ENCODE results near the gene TMEM184A. TPM values are rescaled to one million over a fixed set of nuclear protein-coding genes. Genes with fewer than 3 reads are reported as not detected.

Gene TMEM184A
- total and polyA plus RNA-seq, 10 of the 15 experiments (the other 5 are each of a cell fraction or from before 2014, with no cell fraction given): 0.04 to 0.15 TPM; not detected in 8

DNA sequence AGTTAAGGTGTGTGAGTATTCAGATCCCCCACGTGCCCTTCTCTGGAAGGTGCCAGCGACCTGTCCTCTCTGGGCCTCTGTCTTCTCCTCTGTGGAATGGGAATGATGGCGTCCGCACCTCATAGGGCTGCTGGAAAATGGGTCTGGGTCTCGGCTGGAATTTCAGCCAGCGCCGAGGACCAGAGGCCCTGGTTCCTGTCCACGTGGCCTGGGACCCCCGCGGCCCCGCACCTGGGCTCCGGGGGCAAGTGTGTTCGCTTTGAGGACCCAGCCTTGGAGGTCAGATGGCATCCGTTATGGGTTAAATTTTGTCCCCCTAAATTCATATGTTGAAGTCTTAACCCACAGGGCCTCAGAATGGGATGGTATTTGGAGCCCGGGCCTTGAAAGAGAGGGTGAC, 46.4 kb upstream of the TMEM184A start:
- in situ Hi-C loops (cut with MboI): no loop called here
- ChIA-PET POLR2A (no interaction called here), CTCF (no interaction called here), RAD21 (ENCODE audit: unreplicated experiment) (no interaction called here), SMC1A (ENCODE audit: uncharacterized antibody, unreplicated experiment) (no interaction called here)
- no peak for TF ChIP-seq SUZ12 (IDR thresholded peaks at IDR 0.05; ENCODE audit: unreplicated experiment)
- no peak for TF ChIP-seq IRF4 (IDR thresholded peaks at IDR 0.05; ENCODE audit: low read depth, low read length)
- TF ChIP-seq ASH2L (IDR thresholded peaks at IDR 0.05; ENCODE audit: borderline replicate concordance, low read depth): no peak
- TF ChIP-seq SPI1 (IDR thresholded peaks at IDR 0.05; ENCODE audit: borderline replicate concordance, insufficient read depth, low read depth, low read length): no peak
- TF ChIP-seq, protein P1, sequence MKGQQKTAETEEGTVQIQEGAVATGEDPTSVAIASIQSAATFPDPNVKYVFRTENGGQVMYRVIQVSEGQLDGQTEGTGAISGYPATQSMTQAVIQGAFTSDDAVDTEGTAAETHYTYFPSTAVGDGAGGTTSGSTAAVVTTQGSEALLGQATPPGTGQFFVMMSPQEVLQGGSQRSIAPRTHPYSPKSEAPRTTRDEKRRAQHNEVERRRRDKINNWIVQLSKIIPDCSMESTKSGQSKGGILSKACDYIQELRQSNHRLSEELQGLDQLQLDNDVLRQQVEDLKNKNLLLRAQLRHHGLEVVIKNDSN (IDR thresholded peaks at IDR 0.05; ENCODE audit: borderline replicate concordance, extremely low read length, insufficient read depth, low read depth, low read length): no peak
- TF ChIP-seq, protein P2, sequence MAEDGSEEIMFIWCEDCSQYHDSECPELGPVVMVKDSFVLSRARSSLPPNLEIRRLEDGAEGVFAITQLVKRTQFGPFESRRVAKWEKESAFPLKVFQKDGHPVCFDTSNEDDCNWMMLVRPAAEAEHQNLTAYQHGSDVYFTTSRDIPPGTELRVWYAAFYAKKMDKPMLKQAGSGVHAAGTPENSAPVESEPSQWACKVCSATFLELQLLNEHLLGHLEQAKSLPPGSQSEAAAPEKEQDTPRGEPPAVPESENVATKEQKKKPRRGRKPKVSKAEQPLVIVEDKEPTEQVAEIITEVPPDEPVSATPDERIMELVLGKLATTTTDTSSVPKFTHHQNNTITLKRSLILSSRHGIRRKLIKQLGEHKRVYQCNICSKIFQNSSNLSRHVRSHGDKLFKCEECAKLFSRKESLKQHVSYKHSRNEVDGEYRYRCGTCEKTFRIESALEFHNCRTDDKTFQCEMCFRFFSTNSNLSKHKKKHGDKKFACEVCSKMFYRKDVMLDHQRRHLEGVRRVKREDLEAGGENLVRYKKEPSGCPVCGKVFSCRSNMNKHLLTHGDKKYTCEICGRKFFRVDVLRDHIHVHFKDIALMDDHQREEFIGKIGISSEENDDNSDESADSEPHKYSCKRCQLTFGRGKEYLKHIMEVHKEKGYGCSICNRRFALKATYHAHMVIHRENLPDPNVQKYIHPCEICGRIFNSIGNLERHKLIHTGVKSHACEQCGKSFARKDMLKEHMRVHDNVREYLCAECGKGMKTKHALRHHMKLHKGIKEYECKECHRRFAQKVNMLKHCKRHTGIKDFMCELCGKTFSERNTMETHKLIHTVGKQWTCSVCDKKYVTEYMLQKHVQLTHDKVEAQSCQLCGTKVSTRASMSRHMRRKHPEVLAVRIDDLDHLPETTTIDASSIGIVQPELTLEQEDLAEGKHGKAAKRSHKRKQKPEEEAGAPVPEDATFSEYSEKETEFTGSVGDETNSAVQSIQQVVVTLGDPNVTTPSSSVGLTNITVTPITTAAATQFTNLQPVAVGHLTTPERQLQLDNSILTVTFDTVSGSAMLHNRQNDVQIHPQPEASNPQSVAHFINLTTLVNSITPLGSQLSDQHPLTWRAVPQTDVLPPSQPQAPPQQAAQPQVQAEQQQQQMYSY (CRISPR knock-in tag; IDR thresholded peaks at IDR 0.05): no peak
- TF ChIP-seq, protein P3, sequence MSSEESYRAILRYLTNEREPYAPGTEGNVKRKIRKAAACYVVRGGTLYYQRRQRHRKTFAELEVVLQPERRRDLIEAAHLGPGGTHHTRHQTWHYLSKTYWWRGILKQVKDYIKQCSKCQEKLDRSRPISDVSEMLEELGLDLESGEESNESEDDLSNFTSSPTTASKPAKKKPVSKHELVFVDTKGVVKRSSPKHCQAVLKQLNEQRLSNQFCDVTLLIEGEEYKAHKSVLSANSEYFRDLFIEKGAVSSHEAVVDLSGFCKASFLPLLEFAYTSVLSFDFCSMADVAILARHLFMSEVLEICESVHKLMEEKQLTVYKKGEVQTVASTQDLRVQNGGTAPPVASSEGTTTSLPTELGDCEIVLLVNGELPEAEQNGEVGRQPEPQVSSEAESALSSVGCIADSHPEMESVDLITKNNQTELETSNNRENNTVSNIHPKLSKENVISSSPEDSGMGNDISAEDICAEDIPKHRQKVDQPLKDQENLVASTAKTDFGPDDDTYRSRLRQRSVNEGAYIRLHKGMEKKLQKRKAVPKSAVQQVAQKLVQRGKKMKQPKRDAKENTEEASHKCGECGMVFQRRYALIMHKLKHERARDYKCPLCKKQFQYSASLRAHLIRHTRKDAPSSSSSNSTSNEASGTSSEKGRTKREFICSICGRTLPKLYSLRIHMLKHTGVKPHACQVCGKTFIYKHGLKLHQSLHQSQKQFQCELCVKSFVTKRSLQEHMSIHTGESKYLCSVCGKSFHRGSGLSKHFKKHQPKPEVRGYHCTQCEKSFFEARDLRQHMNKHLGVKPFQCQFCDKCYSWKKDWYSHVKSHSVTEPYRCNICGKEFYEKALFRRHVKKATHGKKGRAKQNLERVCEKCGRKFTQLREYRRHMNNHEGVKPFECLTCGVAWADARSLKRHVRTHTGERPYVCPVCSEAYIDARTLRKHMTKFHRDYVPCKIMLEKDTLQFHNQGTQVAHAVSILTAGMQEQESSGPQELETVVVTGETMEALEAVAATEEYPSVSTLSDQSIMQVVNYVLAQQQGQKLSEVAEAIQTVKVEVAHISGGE (CRISPR knock-in tag; IDR thresholded peaks at IDR 0.05): no peak
- TF ChIP-seq, protein P4, sequence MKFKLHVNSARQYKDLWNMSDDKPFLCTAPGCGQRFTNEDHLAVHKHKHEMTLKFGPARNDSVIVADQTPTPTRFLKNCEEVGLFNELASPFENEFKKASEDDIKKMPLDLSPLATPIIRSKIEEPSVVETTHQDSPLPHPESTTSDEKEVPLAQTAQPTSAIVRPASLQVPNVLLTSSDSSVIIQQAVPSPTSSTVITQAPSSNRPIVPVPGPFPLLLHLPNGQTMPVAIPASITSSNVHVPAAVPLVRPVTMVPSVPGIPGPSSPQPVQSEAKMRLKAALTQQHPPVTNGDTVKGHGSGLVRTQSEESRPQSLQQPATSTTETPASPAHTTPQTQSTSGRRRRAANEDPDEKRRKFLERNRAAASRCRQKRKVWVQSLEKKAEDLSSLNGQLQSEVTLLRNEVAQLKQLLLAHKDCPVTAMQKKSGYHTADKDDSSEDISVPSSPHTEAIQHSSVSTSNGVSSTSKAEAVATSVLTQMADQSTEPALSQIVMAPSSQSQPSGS (IDR thresholded peaks at IDR 0.05; ENCODE audit: low read length): no peak
- TF ChIP-seq MTA3 (IDR thresholded peaks at IDR 0.05; ENCODE audit: borderline replicate concordance, low read length): no peak
- TF ChIP-seq, protein P5, sequence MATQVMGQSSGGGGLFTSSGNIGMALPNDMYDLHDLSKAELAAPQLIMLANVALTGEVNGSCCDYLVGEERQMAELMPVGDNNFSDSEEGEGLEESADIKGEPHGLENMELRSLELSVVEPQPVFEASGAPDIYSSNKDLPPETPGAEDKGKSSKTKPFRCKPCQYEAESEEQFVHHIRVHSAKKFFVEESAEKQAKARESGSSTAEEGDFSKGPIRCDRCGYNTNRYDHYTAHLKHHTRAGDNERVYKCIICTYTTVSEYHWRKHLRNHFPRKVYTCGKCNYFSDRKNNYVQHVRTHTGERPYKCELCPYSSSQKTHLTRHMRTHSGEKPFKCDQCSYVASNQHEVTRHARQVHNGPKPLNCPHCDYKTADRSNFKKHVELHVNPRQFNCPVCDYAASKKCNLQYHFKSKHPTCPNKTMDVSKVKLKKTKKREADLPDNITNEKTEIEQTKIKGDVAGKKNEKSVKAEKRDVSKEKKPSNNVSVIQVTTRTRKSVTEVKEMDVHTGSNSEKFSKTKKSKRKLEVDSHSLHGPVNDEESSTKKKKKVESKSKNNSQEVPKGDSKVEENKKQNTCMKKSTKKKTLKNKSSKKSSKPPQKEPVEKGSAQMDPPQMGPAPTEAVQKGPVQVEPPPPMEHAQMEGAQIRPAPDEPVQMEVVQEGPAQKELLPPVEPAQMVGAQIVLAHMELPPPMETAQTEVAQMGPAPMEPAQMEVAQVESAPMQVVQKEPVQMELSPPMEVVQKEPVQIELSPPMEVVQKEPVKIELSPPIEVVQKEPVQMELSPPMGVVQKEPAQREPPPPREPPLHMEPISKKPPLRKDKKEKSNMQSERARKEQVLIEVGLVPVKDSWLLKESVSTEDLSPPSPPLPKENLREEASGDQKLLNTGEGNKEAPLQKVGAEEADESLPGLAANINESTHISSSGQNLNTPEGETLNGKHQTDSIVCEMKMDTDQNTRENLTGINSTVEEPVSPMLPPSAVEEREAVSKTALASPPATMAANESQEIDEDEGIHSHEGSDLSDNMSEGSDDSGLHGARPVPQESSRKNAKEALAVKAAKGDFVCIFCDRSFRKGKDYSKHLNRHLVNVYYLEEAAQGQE (IDR thresholded peaks at IDR 0.05; ENCODE audit: low read depth, low read length): no peak
- no peak for TF ChIP-seq CREM (IDR thresholded peaks at IDR 0.05; ENCODE audit: low read depth)
- WGBS (ENCODE audit: insufficient coverage, insufficient replicate concordance, low lambda C conversion rate, missing lambda C conversion rate): 42% methylated on average over 15 of the region's 15 CpGs
- H3K27ac ChIP-seq (ENCODE audit: control insufficient read depth, insufficient read depth): no peak overlapping the region
- no peak for DNase-seq (ENCODE audit: low read depth, low spot score)
- FAIRE-seq: no peak
- no peaks in the 10 kb centered on the region; the same call in 2 of the 3 replicates for H3K9me3 ChIP-seq (replicated peaks; ENCODE audit: control insufficient read depth, insufficient read depth, low read length)
- H4K20me1 ChIP-seq (ENCODE audit: control insufficient read depth, insufficient read depth): no peaks in the 10 kb centered on the region
- H3K27me3 ChIP-seq (replicated peaks in 1 of 2; ENCODE audit: control insufficient read depth in 2 of 2, insufficient read depth in 2 of 2, low read length in 1 of 2): no peaks in the 10 kb centered on the region
- no peak overlapping the region for H2AFZ ChIP-seq (ENCODE audit: control insufficient read depth, low read depth, low read length)
- no peak overlapping the region for H3K4me3 ChIP-seq
- no peak for ATAC-seq
- H3K9ac ChIP-seq (ENCODE audit: control insufficient read depth, insufficient read depth, low read length): no peak overlapping the region
- intact Hi-C loops (cut with micrococcal nuclease; ENCODE audit: unreplicated experiment): no loop called here
- H3K4me1 ChIP-seq (ENCODE audit: control insufficient read depth, insufficient read depth, low read length): no peaks in the 10 kb centered on the region
- no peaks in the 10 kb centered on the region for H3K79me2 ChIP-seq (ENCODE audit: control insufficient read depth, insufficient read depth, low read length)
- no peak overlapping the region for H3K4me2 ChIP-seq (ENCODE audit: control insufficient read depth, insufficient read depth)
- no TSS peak for BruUV-seq (replicated peaks)
- H3K36me3 ChIP-seq (ENCODE audit: control insufficient read depth in 2 of 2, insufficient read depth in 2 of 2, low read length in 1 of 2): no peaks in the 10 kb centered on the region

Measured in GM12878 (cell line).